Immature natural killer cell (primary cell): ENCODE data around the gene OXNAD1. TPM values are rescaled to one million over a fixed set of nuclear protein-coding genes. Genes with fewer than 3 reads are reported as not detected.
A peak's percentile ranks its signal among the peaks of the same experiment; 100 is the strongest.
"Not testable (repeated sequence)": the region's sequence is repeated elsewhere in the genome, so short reads cannot be mapped to it uniquely, and the experiment has no call there.

Source experiments
- DNase-seq, 3 donors: peaks; one replicate each; pipeline ENCODE4 v3.0.0; 2022; ENCODE audit warnings: mixed read lengths in 1 of 3
- H3K27ac Mint-ChIP-seq, 6 donors: one replicate each; pipeline ENCODE4 v1.8.0; 2020; ENCODE audit warnings: mixed read lengths in 6 of 6, mild to moderate bottlenecking in 5 of 6, inconsistent platforms in 4 of 6, moderate library complexity in 3 of 6
- H3K27me3 Mint-ChIP-seq, 3 donors: one replicate each; pipeline ENCODE4 v1.8.0; 2020 to 2021; ENCODE audit warnings: low read depth in 3 of 3, mild to moderate bottlenecking in 3 of 3, mixed read lengths in 3 of 3, moderate library complexity in 3 of 3, inconsistent platforms in 1 of 3
- H3K36me3 Mint-ChIP-seq, 3 donors: one replicate each; pipeline ENCODE4 v1.8.0; 2020; ENCODE audit warnings: mixed read lengths in 3 of 3, inconsistent platforms in 2 of 3, mild to moderate bottlenecking in 2 of 3
- H3K4me1 Mint-ChIP-seq, 2 donors: one replicate each; pipeline ENCODE4 v1.8.0; 2020; ENCODE audit warnings: inconsistent platforms in 2 of 2, mild to moderate bottlenecking in 2 of 2, mixed read lengths in 2 of 2, moderate library complexity in 1 of 2
- H3K4me3 Mint-ChIP-seq, 5 donors: one replicate each; pipeline ENCODE4 v1.8.0; 2020; ENCODE audit warnings: mild to moderate bottlenecking in 5 of 5, mixed read lengths in 5 of 5, inconsistent platforms in 3 of 5, moderate library complexity in 3 of 5
- H3K9me3 Mint-ChIP-seq, 6 donors: one replicate each; pipeline ENCODE4 v1.8.0; 2020; ENCODE audit warnings: mild to moderate bottlenecking in 6 of 6, mixed read lengths in 6 of 6, inconsistent platforms in 4 of 6, moderate library complexity in 3 of 6
- polyA plus RNA-seq, 3 donors: library from polyadenylated mRNA; unstranded; fragments of 300-500 nt; fragmentation: Illumina TruSeq; gene quantifications; one replicate each; pipeline ENCODE4 v1.2.3, GENCODE V29; 2021

Gene OXNAD1
- polyA plus RNA-seq, 3 donors from 2014 or later, result 22.0 to 27.3 (median 23.8) TPM

- Mint-ChIP-seq H3K27ac (peak overlapping the region; percentile 58 to 89 (median 72)), H3K9me3 (no peaks in the 10 kb centered on the region), H3K4me1 (peaks cover 92 to 99% of the 10 kb centered on the region in 2 donors), H3K4me3 (peak overlapping the region in 2 of 5 donors; percentile 19 to 24), H3K27me3 (peaks cover 2 to 13% (median 10%) of the 10 kb centered on the region in 3 donors), H3K36me3 (peaks cover 20 to 43% (median 23%) of the 10 kb centered on the region in 3 donors)
- peak in 1 of 3 donors; percentile 31 for DNase-seq
Measured at GRCh38 chr3:16305111-16305541, 40.1 kb downstream of the OXNAD1 start.

- H3K4me1 Mint-ChIP-seq, result peaks cover 87 to 92% of the 10 kb centered on the region in 2 donors
- peaks cover 20 to 37% (median 23%) of the 10 kb centered on the region in 3 donors for H3K36me3 Mint-ChIP-seq
- no peak for DNase-seq
Measured at GRCh38 chr3:16307832-16308531, 43.0 kb downstream of the OXNAD1 start.

GRCh38 chr3:16308727-16309126 is 43.7 kb downstream of the OXNAD1 start:
- H3K4me3 Mint-ChIP-seq, result no peak overlapping the region
- peak overlapping the region in 5 of 6 donors; percentile 29 to 81 (median 69) for H3K27ac Mint-ChIP-seq
- H3K27me3 Mint-ChIP-seq, result peaks cover 2 to 25% (median 2%) of the 10 kb centered on the region in 3 donors
- peaks cover 16 to 33% (median 17%) of the 10 kb centered on the region in 3 donors for H3K36me3 Mint-ChIP-seq
- DNase-seq, result no peak
- no peaks in the 10 kb centered on the region for H3K9me3 Mint-ChIP-seq
- peaks cover 88 to 92% of the 10 kb centered on the region in 2 donors for H3K4me1 Mint-ChIP-seq

More at GRCh38 chr3:16307832-16308531, 43.0 kb downstream of the OXNAD1 start:
- peak overlapping the region; percentile 9 to 81 (median 54) for H3K27ac Mint-ChIP-seq
- H3K27me3 Mint-ChIP-seq, result peaks cover 2 to 19% (median 2%) of the 10 kb centered on the region in 3 donors
- no peaks in the 10 kb centered on the region for H3K9me3 Mint-ChIP-seq
- no peak overlapping the region for H3K4me3 Mint-ChIP-seq

GRCh38 chr3:16309558-16309957 is 44.5 kb downstream of the OXNAD1 start:
- Mint-ChIP-seq H3K9me3 (no peaks in the 10 kb centered on the region), H3K4me3 (peak overlapping the region; percentile 42 to 76 (median 64)), H3K36me3 (peaks cover 12 to 28% (median 14%) of the 10 kb centered on the region in 3 donors), H3K27ac (peak overlapping the region; percentile 75 to 93 (median 87)), H3K27me3 (peaks cover 2 to 28% (median 2%) of the 10 kb centered on the region in 3 donors), H3K4me1 (peaks cover 91 to 94% of the 10 kb centered on the region in 2 donors)
- DNase-seq, result peak; percentile 53 to 61 (median 53)

- peaks cover 91 to 94% of the 10 kb centered on the region in 2 donors for H3K4me1 Mint-ChIP-seq
- H3K36me3 Mint-ChIP-seq, result peaks cover 11 to 24% (median 14%) of the 10 kb centered on the region in 3 donors
- peak overlapping the region in 3 of 5 donors; percentile 18 to 76 (median 64) for H3K4me3 Mint-ChIP-seq
- peak overlapping the region; percentile 75 to 93 (median 87) for H3K27ac Mint-ChIP-seq
- not testable (repeated sequence) for H3K9me3 Mint-ChIP-seq, DNase-seq
- peaks cover 2 to 28% (median 5%) of the 10 kb centered on the region in 3 donors for H3K27me3 Mint-ChIP-seq
Measured at GRCh38 chr3:16310486-16310885, 45.5 kb downstream of the OXNAD1 start.

GRCh38 chr3:16311960-16312451 is 47.0 kb downstream of the OXNAD1 start:
- peak overlapping the region; percentile 73 to 82 (median 81) for H3K4me3 Mint-ChIP-seq
- no peaks in the 10 kb centered on the region for H3K9me3 Mint-ChIP-seq
- H3K4me1 Mint-ChIP-seq, result peaks cover 91 to 94% of the 10 kb centered on the region in 2 donors
- peak overlapping the region; percentile 79 to 96 (median 93) for H3K27ac Mint-ChIP-seq
- peaks cover 2 to 28% (median 8%) of the 10 kb centered on the region in 3 donors for H3K27me3 Mint-ChIP-seq
- H3K36me3 Mint-ChIP-seq, result peaks cover 15 to 21% (median 20%) of the 10 kb centered on the region in 3 donors
- DNase-seq, result peak; percentile 62 to 69 (median 67)

- H3K4me3 Mint-ChIP-seq, result peak overlapping the region; percentile 44 to 64 (median 56)
- H3K4me1 Mint-ChIP-seq, result peaks cover 93 to 94% of the 10 kb centered on the region in 2 donors
- peaks cover 17 to 19% (median 19%) of the 10 kb centered on the region in 3 donors for H3K36me3 Mint-ChIP-seq
- H3K27ac Mint-ChIP-seq, result peak overlapping the region; percentile 67 to 84 (median 77)
- no peaks in the 10 kb centered on the region for H3K9me3 Mint-ChIP-seq
- no peak for DNase-seq
- peaks cover 2 to 23% (median 6%) of the 10 kb centered on the region in 3 donors for H3K27me3 Mint-ChIP-seq
Measured at GRCh38 chr3:16313886-16314645, 49.1 kb downstream of the OXNAD1 start.

- Mint-ChIP-seq H3K36me3 (peaks cover 25 to 31% (median 29%) of the 10 kb centered on the region in 3 donors), H3K4me1 (peaks cover 89 to 95% of the 10 kb centered on the region in 2 donors), H3K9me3 (no peaks in the 10 kb centered on the region), H3K4me3 (peak overlapping the region in 4 of 5 donors; percentile 23 to 62 (median 37)), H3K27me3 (peaks cover 0 to 26% (median 6%) of the 10 kb centered on the region in 3 donors), H3K27ac (peak overlapping the region; percentile 73 to 89 (median 81))
- DNase-seq, result no peak
Measured at GRCh38 chr3:16315623-16316022, 50.6 kb downstream of the OXNAD1 start.

- Mint-ChIP-seq H3K4me3 (peak overlapping the region in 2 of 5 donors; percentile 49 to 62), H3K36me3 (peaks cover 31 to 39% (median 35%) of the 10 kb centered on the region in 3 donors), H3K27ac (peak overlapping the region; percentile 73 to 89 (median 81)), H3K9me3 (no peaks in the 10 kb centered on the region), H3K27me3 (peaks cover 5 to 26% (median 6%) of the 10 kb centered on the region in 3 donors), H3K4me1 (peaks cover 90 to 94% of the 10 kb centered on the region in 2 donors)
- no peak for DNase-seq
Measured at GRCh38 chr3:16316396-16316795, 51.4 kb downstream of the OXNAD1 start.

GRCh38 chr3:16316847-16317560 is 52.0 kb downstream of the OXNAD1 start:
- Mint-ChIP-seq H3K9me3 (no peaks in the 10 kb centered on the region), H3K27ac (peak overlapping the region; percentile 12 to 82 (median 74)), H3K4me3 (peak overlapping the region in 3 of 5 donors; percentile 33 to 48 (median 46)), H3K4me1 (peaks cover 84 to 88% of the 10 kb centered on the region in 2 donors), H3K36me3 (peaks cover 31 to 40% (median 35%) of the 10 kb centered on the region in 3 donors), H3K27me3 (peaks cover 5 to 21% (median 6%) of the 10 kb centered on the region in 3 donors)
- DNase-seq, result no peak

GRCh38 chr3:16317561-16317945 is 52.5 kb downstream of the OXNAD1 start:
- peak overlapping the region in 1 of 5 donors; percentile 48 for H3K4me3 Mint-ChIP-seq
- peaks cover 31 to 40% (median 35%) of the 10 kb centered on the region in 3 donors for H3K36me3 Mint-ChIP-seq
- peaks cover 78 to 82% of the 10 kb centered on the region in 2 donors for H3K4me1 Mint-ChIP-seq
- DNase-seq, result no peak
- H3K9me3 Mint-ChIP-seq, result no peaks in the 10 kb centered on the region
- H3K27ac Mint-ChIP-seq, result peak overlapping the region; percentile 12 to 82 (median 78)
- H3K27me3 Mint-ChIP-seq, result peaks cover 5 to 15% (median 6%) of the 10 kb centered on the region in 3 donors

GRCh38 chr3:16318176-16318575 is 53.2 kb downstream of the OXNAD1 start:
- H3K4me1 Mint-ChIP-seq, result peaks cover 73 to 76% of the 10 kb centered on the region in 2 donors
- peaks cover 5 to 13% (median 6%) of the 10 kb centered on the region in 3 donors for H3K27me3 Mint-ChIP-seq
- peaks cover 31 to 40% (median 35%) of the 10 kb centered on the region in 3 donors for H3K36me3 Mint-ChIP-seq
- H3K27ac Mint-ChIP-seq, result peak overlapping the region; percentile 27 to 81 (median 66)
- peak overlapping the region in 4 of 5 donors; percentile 7 to 63 (median 24) for H3K4me3 Mint-ChIP-seq
- H3K9me3 Mint-ChIP-seq, result no peaks in the 10 kb centered on the region
- DNase-seq, result no peak
